HG02840 (cell line): ENCODE measurements around the gene PHC2.

ENCODE experiments used
- ATAC-seq: cut with Tn5 transposase; IDR thresholded peaks from one replicate; pipeline ENCODE4 v1.9.1; 2021; ENCODE audit warnings: mild to moderate bottlenecking, moderate library complexity, moderate number of reproducible peaks; ENCODE audit not compliant: unreplicated experiment, low FRiP score

The PHC2 gene

GRCh38 chr1:33373606-33374005, 57.3 kb downstream of the PHC2 start:
- no peak for ATAC-seq

- ATAC-seq: no peak
These were observed 58.2 kb downstream of the PHC2 start for GRCh38 chr1:33372677-33373076.

- ATAC-seq: no peak
These were observed 58.7 kb downstream of the PHC2 start for GRCh38 chr1:33372162-33372561.

GRCh38 chr1:33371334-33371733, 59.6 kb downstream of the PHC2 start:
- no peak for ATAC-seq

GRCh38 chr1:33370827-33371226, 60.1 kb downstream of the PHC2 start:
- ATAC-seq: no peak

- no peak for ATAC-seq
These were observed 60.6 kb downstream of the PHC2 start for GRCh38 chr1:33370301-33370700.

- ATAC-seq: no peak
These were observed 61.1 kb downstream of the PHC2 start for GRCh38 chr1:33369764-33370163.

GRCh38 chr1:33369081-33369480, 61.8 kb downstream of the PHC2 start:
- no peak for ATAC-seq

- no peak for ATAC-seq
These were observed 62.5 kb downstream of the PHC2 start for GRCh38 chr1:33368431-33368830.

- no peak for ATAC-seq
These were observed 63.1 kb downstream of the PHC2 start for GRCh38 chr1:33367485-33368405.

- no peak for ATAC-seq
These were observed 64.0 kb downstream of the PHC2 start for GRCh38 chr1:33366762-33367484.

- no peak for ATAC-seq
These were observed 65.3 kb downstream of the PHC2 start for GRCh38 chr1:33365560-33365997.

GRCh38 chr1:33364565-33364918, 66.4 kb downstream of the PHC2 start:
- ATAC-seq: no peak

- no peak for ATAC-seq
These were observed 67.4 kb downstream of the PHC2 start for GRCh38 chr1:33363470-33363861.

- no peak for ATAC-seq
These were observed 67.9 kb downstream of the PHC2 start for GRCh38 chr1:33363021-33363420.

GRCh38 chr1:33361532-33362235, 69.2 kb downstream of the PHC2 start:
- no peak for ATAC-seq

GRCh38 chr1:33360367-33360766, 70.5 kb downstream of the PHC2 start:
- no peak for ATAC-seq

- no peak for ATAC-seq
These were observed 71.0 kb downstream of the PHC2 start for GRCh38 chr1:33359931-33360330.

- no peak for ATAC-seq
These were observed 71.9 kb downstream of the PHC2 start for GRCh38 chr1:33358795-33359503.

GRCh38 chr1:33358114-33358794, 72.6 kb downstream of the PHC2 start:
- no peak for ATAC-seq
